PFSK-1 (cell line): Measurements from ENCODE around the gene CHPT1.

Source experiments
- FOXP2 ChIP-seq: optimal IDR thresholded peaks from 2 replicates; pipeline ENCODE3; 2011; ENCODE audit warnings: borderline replicate concordance, control low read depth, inconsistent platforms; ENCODE audit not compliant: insufficient read depth; ENCODE audit errors: extremely low read length, extremely low read depth
- POLR2AphosphoS5 ChIP-seq: IDR thresholded peaks from 2 replicates; pipeline ENCODE4 v1.6.1; 2012; ENCODE audit warnings: low read depth, mild to moderate bottlenecking, control low read depth, low read length, moderate library complexity
- SIN3A ChIP-seq: IDR thresholded peaks from 2 replicates; pipeline ENCODE4 v1.6.1; 2012; ENCODE audit warnings: mild to moderate bottlenecking, low read length, moderate library complexity, borderline replicate concordance; ENCODE audit not compliant: insufficient read depth
- TAF1 ChIP-seq: IDR thresholded peaks from 2 replicates; pipeline ENCODE4 v1.6.1; 2012; ENCODE audit warnings: low read length, control low read depth, borderline replicate concordance; ENCODE audit not compliant: insufficient read depth
- TF ChIP-seq, protein P1 (sequence below), 2 experiments: IDR thresholded peaks; 2 replicates each; pipeline versions ENCODE4 v1.6.1 to v1.8.0; 2011 to 2012; ENCODE audit warnings: low read depth in 2 of 2, low read length in 2 of 2, control low read depth in 1 of 2, inconsistent platforms in 1 of 2, mild to moderate bottlenecking in 1 of 2, moderate library complexity in 1 of 2; ENCODE audit not compliant: insufficient read depth in 1 of 2

Gene CHPT1

DNA sequence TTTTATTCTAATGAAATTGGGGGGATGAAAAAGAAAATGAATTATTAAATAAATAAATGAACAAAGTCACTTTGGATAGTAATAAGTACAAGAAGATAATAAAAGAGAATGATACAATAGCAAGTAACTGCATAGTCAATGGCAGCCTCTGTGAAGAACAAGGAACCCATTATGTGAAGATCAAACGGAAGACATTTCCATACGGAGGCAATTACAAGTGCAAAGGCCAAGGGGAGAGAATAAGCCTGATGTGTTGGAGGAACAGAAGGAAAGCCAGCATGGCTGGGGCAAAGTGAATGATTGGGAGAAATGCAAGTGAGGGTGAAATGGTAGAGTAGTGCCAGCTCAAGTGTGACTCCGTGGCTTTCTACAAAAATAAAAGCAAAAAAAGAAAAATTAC, 43.9 kb upstream of the CHPT1 start:
- no peak for TF ChIP-seq SIN3A
- no peak for TF ChIP-seq POLR2AphosphoS5
- TF ChIP-seq TAF1 = no peak
- TF ChIP-seq, protein P1, sequence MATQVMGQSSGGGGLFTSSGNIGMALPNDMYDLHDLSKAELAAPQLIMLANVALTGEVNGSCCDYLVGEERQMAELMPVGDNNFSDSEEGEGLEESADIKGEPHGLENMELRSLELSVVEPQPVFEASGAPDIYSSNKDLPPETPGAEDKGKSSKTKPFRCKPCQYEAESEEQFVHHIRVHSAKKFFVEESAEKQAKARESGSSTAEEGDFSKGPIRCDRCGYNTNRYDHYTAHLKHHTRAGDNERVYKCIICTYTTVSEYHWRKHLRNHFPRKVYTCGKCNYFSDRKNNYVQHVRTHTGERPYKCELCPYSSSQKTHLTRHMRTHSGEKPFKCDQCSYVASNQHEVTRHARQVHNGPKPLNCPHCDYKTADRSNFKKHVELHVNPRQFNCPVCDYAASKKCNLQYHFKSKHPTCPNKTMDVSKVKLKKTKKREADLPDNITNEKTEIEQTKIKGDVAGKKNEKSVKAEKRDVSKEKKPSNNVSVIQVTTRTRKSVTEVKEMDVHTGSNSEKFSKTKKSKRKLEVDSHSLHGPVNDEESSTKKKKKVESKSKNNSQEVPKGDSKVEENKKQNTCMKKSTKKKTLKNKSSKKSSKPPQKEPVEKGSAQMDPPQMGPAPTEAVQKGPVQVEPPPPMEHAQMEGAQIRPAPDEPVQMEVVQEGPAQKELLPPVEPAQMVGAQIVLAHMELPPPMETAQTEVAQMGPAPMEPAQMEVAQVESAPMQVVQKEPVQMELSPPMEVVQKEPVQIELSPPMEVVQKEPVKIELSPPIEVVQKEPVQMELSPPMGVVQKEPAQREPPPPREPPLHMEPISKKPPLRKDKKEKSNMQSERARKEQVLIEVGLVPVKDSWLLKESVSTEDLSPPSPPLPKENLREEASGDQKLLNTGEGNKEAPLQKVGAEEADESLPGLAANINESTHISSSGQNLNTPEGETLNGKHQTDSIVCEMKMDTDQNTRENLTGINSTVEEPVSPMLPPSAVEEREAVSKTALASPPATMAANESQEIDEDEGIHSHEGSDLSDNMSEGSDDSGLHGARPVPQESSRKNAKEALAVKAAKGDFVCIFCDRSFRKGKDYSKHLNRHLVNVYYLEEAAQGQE (IDR thresholded peaks at IDR 0.05; ENCODE audit: insufficient read depth in 1 of 2, low read depth in 2 of 2, low read length in 2 of 2) = no peak

DNA sequence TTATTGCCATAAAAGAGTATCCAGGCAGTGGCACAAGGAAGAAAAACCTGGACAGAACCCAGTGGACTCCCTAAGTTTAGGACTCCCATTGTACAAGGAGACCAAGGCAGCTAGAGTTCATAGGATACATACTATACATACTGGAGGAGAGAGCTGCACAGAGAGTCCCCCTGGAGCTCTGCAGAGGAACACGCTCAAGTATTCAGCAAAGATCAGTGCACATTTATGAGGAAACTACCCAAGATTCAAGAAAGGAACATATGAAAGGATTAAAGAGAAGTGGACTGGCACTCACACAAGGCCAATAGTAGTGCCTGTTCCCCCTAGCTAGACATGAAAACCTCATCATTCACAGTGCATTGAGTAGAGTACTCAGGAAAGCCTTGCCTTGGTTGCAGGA, 43.0 kb upstream of the CHPT1 start:
- TF ChIP-seq SIN3A = no peak

DNA sequence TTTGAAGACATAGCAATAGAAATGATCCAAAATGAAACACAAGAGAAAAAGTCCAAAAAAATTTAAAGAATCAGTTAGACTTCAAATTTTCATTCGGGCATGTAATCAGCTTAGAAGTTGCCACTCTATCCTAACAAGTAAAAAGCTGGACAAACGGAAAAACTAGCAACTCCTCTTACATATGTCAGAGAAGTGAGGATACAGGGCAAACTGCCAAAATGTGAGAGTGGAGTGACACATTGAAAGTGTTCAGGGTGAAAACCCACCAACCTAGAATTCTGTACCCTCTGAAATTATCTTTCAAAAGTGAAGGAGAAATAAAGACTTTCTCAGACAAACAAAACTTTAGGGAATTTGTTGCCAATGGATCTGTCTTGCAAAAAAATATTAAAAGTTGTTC, 42.0 kb upstream of the CHPT1 start:
- TF ChIP-seq, protein P1 (IDR thresholded peaks at IDR 0.05; ENCODE audit: insufficient read depth in 1 of 2, low read depth in 2 of 2, low read length in 2 of 2) = no peak
- no peak for TF ChIP-seq SIN3A
- TF ChIP-seq TAF1 = no peak
- TF ChIP-seq FOXP2 = no peak
- TF ChIP-seq POLR2AphosphoS5 = no peak

DNA sequence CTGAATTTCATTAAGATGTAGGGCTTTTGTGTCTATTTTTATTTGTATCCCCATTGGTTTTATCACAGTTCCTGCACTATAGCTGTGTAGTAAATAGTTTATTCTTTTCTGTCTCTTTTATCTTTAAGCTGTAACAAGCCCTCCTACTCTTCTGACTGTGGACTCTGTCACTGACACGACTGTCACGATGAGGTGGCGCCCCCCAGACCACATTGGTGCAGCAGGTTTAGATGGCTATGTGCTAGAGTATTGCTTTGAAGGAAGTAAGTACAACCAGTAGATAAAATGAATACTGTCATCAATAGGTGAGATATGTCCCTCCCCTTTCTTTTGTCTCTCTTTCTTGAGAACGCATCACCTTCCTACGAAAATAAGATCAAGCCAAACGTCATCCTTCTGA, 34.1 kb upstream of the CHPT1 start:
- TF ChIP-seq, protein P1 (IDR thresholded peaks at IDR 0.05; ENCODE audit: insufficient read depth in 1 of 2, low read depth in 2 of 2, low read length in 2 of 2) = no peak
- no peak for TF ChIP-seq FOXP2
- TF ChIP-seq POLR2AphosphoS5 = no peak
- TF ChIP-seq TAF1 = no peak
- no peak for TF ChIP-seq SIN3A

DNA sequence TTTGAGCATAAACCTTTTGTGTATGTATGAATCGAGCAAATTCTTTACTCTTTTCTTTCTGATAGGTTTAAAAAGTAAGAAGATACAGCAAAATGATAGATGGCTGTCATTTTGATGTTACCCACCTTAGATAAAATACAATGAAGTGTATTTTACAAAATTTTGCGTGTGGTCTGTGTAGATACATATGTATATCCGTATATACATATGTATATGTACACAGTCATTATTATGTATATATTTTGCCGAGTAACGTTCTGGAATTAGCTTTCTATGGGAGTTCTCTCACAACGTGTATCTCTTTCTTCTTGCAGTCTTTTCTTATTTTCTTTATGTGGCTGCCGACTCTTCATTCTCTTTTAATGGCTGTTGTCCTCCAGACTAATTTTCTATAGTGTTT, 32.4 kb upstream of the CHPT1 start:
- TF ChIP-seq, protein P1 (IDR thresholded peaks at IDR 0.05; ENCODE audit: insufficient read depth in 1 of 2, low read depth in 2 of 2, low read length in 2 of 2) = no peak
- TF ChIP-seq FOXP2 (no peak), TAF1 (no peak), SIN3A (no peak), POLR2AphosphoS5 (no peak)

DNA sequence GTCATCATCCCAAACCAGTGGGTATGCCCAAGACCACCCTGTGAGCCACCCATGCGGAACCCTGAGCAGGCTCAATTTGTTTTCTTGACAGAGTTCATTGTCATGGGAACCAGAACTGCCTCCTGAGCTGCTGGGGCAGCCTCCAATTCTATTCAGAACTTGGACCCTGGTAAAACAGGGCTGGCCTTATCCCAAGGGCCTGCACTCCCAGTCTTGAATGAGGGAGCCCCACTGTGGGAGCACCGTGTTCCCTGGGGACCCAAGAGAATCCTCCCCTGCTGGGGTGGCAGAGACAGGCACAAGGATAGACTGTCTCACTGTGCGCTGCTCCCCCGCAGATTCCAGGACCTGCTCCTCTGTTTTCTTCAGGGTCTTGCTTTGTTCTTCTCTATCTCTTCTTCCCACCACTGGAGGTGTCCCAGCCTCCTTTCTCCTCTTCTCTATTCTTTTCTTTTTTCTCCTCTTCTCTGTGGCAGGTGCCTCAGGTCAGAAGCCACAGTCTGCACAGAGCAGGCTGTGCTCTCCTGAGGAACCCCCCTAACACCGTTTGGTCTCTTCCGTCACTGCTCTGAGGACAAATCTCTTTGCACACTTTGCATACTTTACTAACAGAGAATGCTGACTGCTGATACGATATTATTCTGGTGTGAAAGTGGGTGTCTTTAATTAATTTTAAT, 31.2 kb upstream of the CHPT1 start:
- TF ChIP-seq POLR2AphosphoS5 = no peak
- no peak for TF ChIP-seq TAF1
- TF ChIP-seq SIN3A = no peak
- TF ChIP-seq FOXP2 = no peak
- TF ChIP-seq, protein P1 (IDR thresholded peaks at IDR 0.05; ENCODE audit: insufficient read depth in 1 of 2, low read depth in 2 of 2, low read length in 2 of 2) = no peak
